ENCODE data around the gene KBTBD4. TPM values are rescaled to one million over a fixed set of nuclear protein-coding genes. Genes with fewer than 3 reads are reported as not detected.
"Not testable (repeated sequence)": the region's sequence is repeated elsewhere in the genome, so short reads cannot be mapped to it uniquely, and the experiment has no call there.

KBTBD4 gene
- total RNA-seq, 1 donor from 2014 or later: 29.3 TPM

GRCh38 chr11:47589977-47590861, 11.4 kb upstream of the KBTBD4 start:
- DNase-seq (ENCODE audit: low read depth in 2 of 2): no peak

- DNase-seq (ENCODE audit: low read depth in 2 of 2): no peak
Measured at GRCh38 chr11:47589584-47589976, 10.8 kb upstream of the KBTBD4 start.

- no peak for DNase-seq (ENCODE audit: low read depth in 2 of 2)
Measured at GRCh38 chr11:47589118-47589517, 10.3 kb upstream of the KBTBD4 start.

GRCh38 chr11:47587723-47588326, 9.1 kb upstream of the KBTBD4 start:
- no peak for DNase-seq (ENCODE audit: low read depth in 2 of 2)

DNA sequence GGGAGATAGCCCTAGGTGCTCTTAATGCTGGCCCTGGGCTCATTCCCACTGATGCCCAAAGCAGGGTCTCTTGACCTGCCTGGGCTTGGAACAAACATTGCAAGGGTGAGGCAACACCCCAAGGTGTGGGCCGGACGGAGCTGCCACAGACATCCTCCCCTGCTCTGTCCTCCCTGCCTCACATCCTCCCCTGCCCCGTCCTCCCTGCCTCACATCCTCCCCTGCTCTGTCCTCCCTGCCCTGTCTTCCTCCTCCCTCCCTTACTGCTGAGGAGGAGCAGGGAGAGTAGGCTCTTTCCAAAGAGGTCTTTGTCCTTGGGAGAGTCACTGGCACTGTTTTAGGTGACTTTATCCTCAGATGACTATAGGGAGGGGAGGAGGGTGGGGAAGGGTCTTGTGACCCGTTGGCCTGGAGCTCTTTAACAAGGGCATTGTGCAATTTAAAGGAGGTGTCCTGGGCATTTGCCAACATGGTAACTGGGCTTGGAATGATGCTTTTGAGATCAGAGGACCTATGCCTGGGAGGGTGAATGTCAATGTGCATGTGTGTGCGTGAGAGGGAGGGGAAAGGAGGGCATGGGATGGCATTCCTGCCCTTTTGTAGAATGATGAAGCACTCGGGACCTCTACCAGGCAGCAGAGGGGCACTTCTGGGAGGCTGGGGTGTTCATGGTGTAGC, 8.4 kb upstream of the KBTBD4 start:
- no peak for DNase-seq (ENCODE audit: low read depth in 2 of 2)

- DNase-seq (ENCODE audit: low read depth in 2 of 2): no peak
Measured at GRCh38 chr11:47586098-47586855, 7.5 kb upstream of the KBTBD4 start, which contains the start of gene FAM180B. FAM180B (plus strand) TSS chr11:47586678; CDS start chr11:47586769, 91 bp downstream.

GRCh38 chr11:47583844-47584243, 5.1 kb upstream of the KBTBD4 start:
- no peak for DNase-seq (ENCODE audit: low read depth in 2 of 2)

GRCh38 chr11:47577460-47578041, 1.2 kb downstream of the KBTBD4 start:
- no peak for DNase-seq (ENCODE audit: low read depth in 2 of 2)

DNA sequence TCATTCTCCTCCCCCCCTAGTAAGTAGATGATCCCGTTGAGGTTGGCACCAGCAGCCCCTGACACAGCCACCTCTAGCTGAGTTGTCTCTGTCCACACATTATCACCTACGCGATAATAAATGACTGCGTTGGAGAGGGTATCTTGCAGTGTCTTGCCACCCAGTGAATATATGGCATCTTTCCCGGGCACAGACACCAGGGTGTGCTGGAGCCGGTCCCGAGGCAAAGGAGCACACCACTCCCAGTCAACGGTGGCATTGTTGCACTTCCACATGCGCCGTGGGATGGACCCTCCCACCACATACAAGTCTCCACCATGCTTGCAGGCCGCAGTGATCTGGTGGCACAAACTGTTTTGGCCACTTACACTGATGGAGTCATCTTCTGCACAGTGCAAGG, 5.4 kb downstream of the KBTBD4 start:
- DNase-seq (ENCODE audit: low read depth in 2 of 2): no peak

- DNase-seq (ENCODE audit: low read depth in 2 of 2): no peak
Measured at GRCh38 chr11:47572715-47573255, 6.0 kb downstream of the KBTBD4 start.

GRCh38 chr11:47571895-47572294, 6.9 kb downstream of the KBTBD4 start:
- no peak for DNase-seq (ENCODE audit: low read depth in 2 of 2)

DNA sequence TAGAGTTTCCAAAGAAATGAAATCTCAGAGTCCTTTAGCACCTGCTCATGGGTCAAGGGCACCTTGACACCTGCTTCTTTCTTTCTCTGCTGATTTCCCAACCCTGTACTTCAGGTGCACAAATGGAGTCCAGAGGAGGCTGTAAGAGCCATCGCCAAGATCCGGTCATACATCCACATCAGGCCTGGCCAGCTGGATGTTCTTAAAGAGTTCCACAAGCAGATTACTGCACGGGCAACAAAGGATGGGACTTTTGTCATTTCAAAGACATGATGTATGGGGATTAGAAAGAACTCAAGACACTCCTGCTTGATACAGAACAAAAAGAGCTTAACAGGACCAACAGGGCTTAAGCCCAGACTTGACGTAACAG, 7.4 kb downstream of the KBTBD4 start:
- DNase-seq (ENCODE audit: low read depth in 2 of 2): no peak

DNA sequence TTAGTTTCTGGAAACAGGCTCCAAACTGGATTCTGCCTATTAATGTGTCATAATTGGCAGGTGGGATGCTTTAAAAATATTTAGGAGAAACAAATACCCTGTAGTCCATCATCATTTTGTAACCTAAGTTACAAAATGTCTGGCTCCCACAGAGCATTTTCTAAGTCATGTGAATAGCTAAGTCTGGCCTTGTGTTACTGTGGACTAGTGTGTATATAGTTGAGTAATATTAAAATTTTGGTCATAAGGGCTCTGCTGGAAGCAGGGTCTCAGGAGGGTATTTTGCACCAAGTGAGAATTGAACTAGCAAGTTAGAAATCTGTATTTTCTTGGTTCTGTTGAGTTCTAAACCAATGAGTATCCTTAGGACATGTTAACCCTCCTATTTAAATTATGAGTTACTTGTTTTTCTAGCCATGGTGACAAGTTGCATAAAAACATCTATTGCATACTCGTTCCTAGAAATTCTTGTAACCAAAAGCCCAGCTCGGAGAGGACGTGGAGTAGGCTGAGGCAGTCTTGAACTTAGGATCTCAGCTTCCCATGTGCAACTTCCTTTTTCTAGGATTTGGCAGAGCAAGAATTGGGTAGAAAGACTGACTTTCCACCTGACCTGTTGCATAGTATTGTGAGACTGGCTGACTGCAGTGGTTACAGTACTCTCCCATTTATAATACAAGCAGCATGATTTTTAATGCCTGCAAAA, 8.0 kb downstream of the KBTBD4 start:
- DNase-seq (ENCODE audit: low read depth in 2 of 2): no peak

DNA sequence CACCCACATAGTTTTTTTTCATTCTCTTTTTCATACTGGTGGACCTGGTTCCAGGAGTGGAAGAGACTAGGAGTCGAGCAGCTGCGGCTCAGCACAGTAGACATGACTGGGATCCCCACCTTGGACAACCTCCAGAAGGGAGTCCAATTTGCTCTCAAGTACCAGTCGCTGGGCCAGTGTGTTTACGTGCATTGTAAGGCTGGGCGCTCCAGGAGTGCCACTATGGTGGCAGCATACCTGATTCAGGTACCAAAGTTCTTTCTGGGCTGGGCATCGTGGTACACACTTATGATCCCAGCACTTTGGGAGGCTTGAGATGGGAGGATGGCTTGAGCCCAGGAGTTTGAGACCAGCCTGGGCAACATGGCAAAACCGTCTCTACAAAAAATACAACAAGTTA, 9.1 kb downstream of the KBTBD4 start:
- no peak for DNase-seq (ENCODE audit: low read depth in 2 of 2)

DNA sequence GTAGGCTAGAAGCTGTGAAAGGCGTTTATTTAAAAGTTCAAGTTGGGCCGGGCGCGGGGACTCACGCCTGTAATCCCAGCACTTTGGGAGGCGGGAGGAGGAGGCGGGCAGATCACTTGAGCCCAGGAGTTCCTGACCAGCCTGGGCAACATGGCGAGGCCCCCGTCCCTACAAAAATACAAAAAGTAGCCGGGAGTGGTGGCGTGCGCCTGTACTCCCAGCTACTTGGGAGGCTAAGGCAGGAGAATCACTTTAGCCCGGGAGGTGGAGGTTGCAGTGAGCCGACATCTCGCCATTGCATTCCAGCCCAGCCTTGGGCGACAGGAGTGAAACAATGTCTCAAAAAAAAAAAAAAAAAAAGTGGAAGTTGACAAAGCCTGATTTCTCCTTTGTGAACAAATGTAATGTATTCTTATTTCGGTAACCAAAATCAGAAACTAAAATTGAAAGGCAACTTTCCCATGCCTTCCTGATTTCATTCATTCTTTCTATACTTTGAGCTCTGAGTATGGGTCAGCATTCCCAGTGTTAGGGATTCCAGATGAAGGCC, 12.5 kb downstream of the KBTBD4 start:
- DNase-seq (ENCODE audit: low read depth in 2 of 2): peak in 1 of 2 donors; percentile 19

GRCh38 chr11:47565340-47566148, 13.2 kb downstream of the KBTBD4 start, which contains the start of gene PTPMT1:
PTPMT1 (plus strand) TSS chr11:47565599; CDS start chr11:47565623, 24 bp downstream.
- peak; percentile 36 to 77 for DNase-seq (ENCODE audit: low read depth in 2 of 2)

- no peak for DNase-seq (ENCODE audit: low read depth in 2 of 2)
Measured at GRCh38 chr11:47564933-47565339, 13.8 kb downstream of the KBTBD4 start.

DNA sequence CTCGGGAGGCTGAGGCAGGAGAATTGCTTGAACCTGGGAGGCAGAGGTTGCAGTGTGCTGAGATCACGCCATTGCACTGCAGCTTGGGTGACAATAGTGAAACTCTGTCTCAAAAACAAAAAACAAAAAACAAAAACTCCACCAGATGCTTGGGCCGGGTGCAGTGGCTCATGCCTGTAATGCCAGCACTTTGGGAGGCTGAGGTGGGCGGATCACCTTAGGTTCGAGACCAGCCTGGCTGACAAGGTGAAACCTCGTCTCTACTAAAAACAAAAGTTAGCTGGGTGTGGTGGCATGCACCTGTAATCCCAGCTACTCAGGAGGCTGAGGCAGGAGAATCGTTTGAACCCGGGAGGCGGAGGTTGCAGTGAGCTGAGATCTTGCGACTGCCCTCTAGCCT, 14.4 kb downstream of the KBTBD4 start:
- DNase-seq (ENCODE audit: low read depth in 2 of 2): not testable (repeated sequence)

DNA sequence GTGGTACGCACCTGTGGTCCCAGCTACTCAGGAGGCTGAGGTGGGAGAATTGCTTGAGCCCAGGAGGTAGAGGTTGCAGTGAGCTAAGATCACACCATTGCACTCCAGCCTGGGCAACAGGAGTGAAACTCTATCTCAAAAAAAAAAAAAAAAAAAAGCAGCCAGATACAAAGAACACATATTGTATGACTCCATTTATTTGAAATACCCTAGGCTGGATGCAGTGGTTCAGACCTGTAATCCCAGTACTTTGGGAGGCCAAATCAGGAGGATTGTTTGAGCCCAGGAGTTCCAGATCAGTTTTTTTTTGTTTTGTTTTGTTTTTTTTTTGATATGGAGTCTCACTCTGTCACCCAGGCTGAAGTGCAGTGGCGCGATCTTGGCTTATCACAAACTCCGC, 16.4 kb downstream of the KBTBD4 start:
- not testable (repeated sequence) for DNase-seq (ENCODE audit: low read depth in 2 of 2)
